Smooth muscle cell (in vitro differentiated cells): ENCODE measurements around the gene FOXA3. TPM values are rescaled to one million over a fixed set of nuclear protein-coding genes. Genes with fewer than 3 reads are reported as not detected.

Source experiments
- DNase-seq: peaks from one replicate; lab custom pipeline; 2025; ENCODE audit not compliant: unreplicated experiment; lab: John Stamatoyannopoulos, UW
- H2AFZ ChIP-seq: fragments of 200-600 bp; sonication (generic); 2 replicates; pipeline ENCODE4 v1.6.0; 2016; ENCODE audit warnings: antibody characterized with exemption, low read depth, mild to moderate bottlenecking
- H3F3A ChIP-seq: fragments of 200-600 bp; sonication (generic); 2 replicates; pipeline ENCODE4 v1.6.0; 2017; ENCODE audit warnings: antibody characterized with exemption, low read depth
- H3K27ac ChIP-seq: fragments of 200-600 bp; sonication (generic); 2 replicates; pipeline ENCODE4 v1.5.1; 2016; ENCODE audit warnings: low read depth, mild to moderate bottlenecking
- H3K27me3 ChIP-seq: fragments of 200-600 bp; sonication (generic); 2 replicates; pipeline ENCODE4 v1.6.1; 2016; ENCODE audit warnings: low read depth, mild to moderate bottlenecking
- H3K36me3 ChIP-seq: fragments of 200-600 bp; sonication (generic); 2 replicates; pipeline ENCODE4 v1.5.1; 2016; ENCODE audit warnings: low read depth
- H3K4me1 ChIP-seq: fragments of 200-600 bp; sonication (generic); 2 replicates; pipeline ENCODE4 v1.5.1; 2016; ENCODE audit warnings: low read depth
- H3K4me2 ChIP-seq: fragments of 200-600 bp; sonication (generic); 2 replicates; pipeline ENCODE4 v1.6.0; 2016; ENCODE audit warnings: mild to moderate bottlenecking
- H3K4me3 ChIP-seq: fragments of 200-600 bp; sonication (generic); 2 replicates; pipeline ENCODE4 v1.5.1; 2016; ENCODE audit warnings: mild to moderate bottlenecking
- H3K79me2 ChIP-seq: fragments of 200-600 bp; sonication (generic); 2 replicates; pipeline ENCODE4 v1.6.0; 2016; ENCODE audit warnings: low read depth, mild to moderate bottlenecking
- H3K9ac ChIP-seq: fragments of 200-600 bp; sonication (generic); 2 replicates; pipeline ENCODE4 v1.6.0; 2016; ENCODE audit warnings: low read depth
- H3K9me3 ChIP-seq: fragments of 200-600 bp; sonication (generic); replicated peaks from 2 replicates; pipeline ENCODE4 v1.5.1; 2016; ENCODE audit warnings: low read depth
- H4K20me1 ChIP-seq: fragments of 200-600 bp; sonication (generic); 2 replicates; pipeline ENCODE4 v1.6.0; 2016; ENCODE audit warnings: low read depth
- WGBS: methylation state at CpG from one replicate; pipeline ENCODE4 v1.1.7; 2016; ENCODE audit warnings: low lambda C conversion rate; 5-methylcytosine and 5-hydroxymethylcytosine counted together
- polyA plus RNA-seq: library from polyadenylated mRNA; unstranded; fragments of >200 nt; fragmentation: Nextera tagmentation; extraction: Ambion mirVana; gene quantifications from 2 replicates; pipeline ENCODE4 v1.2.1, GENCODE V29; 2016
- total RNA-seq: library from RNA; depleted of rRNA; stranded (reverse); fragments of >200 nt; gene quantifications from 2 replicates; pipeline ENCODE4 v1.2.3, GENCODE V29; 2014
- TF ChIP-seq, protein P1 (sequence below): fragments of 200-600 bp; sonication (generic); IDR thresholded peaks from 2 replicates; pipeline ENCODE4 v1.5.1; 2017; ENCODE audit warnings: borderline replicate concordance, mild to moderate bottlenecking, antibody characterized with exemption; ENCODE audit not compliant: insufficient read depth, poor library complexity, severe bottlenecking

The FOXA3 gene
- total and polyA plus RNA-seq, 2 experiments from 2014 or later = 0.50 to 0.76 TPM

GRCh38 chr19:45816236-45817009 is 47.7 kb upstream of the FOXA3 start:
- peak overlapping the region; percentile 4 for H3K27ac ChIP-seq

DNA sequence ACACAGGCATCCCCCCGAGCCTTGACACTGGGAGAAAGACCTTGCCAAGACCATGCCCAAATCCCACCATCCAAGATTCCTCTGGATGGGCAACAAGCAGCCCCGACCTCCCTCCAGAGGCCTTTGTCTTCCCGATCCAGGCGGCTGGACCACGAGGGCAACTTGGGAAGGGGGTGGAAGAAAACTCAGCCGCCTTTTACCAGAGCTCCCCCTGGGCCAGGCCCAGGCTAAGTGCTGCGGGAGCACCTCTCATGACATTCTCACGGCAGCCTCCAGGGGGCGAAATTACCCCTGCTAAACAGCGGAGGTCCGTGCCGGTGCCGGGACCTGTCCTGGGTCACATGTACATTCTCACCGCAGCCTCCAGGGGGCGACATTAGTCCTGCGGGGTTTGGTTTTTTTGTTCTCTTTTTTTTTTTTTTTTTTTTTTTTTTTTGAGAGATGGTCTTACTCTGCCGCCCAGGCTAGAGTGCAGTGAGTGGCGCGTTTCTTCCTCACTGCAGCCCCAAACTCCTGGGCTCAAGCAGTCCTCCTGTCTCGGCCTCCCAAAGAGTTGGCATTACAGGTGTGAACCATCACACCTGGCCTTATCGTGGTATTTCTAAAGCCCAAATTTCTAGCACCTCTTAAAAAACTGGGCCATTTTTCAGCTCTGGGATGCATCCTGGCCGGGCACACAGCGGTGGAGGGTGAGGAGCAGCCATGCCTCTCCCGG is 47.0 kb upstream of the FOXA3 start:
- no peak overlapping the region for H3K4me3 ChIP-seq
- TF ChIP-seq, protein P1, sequence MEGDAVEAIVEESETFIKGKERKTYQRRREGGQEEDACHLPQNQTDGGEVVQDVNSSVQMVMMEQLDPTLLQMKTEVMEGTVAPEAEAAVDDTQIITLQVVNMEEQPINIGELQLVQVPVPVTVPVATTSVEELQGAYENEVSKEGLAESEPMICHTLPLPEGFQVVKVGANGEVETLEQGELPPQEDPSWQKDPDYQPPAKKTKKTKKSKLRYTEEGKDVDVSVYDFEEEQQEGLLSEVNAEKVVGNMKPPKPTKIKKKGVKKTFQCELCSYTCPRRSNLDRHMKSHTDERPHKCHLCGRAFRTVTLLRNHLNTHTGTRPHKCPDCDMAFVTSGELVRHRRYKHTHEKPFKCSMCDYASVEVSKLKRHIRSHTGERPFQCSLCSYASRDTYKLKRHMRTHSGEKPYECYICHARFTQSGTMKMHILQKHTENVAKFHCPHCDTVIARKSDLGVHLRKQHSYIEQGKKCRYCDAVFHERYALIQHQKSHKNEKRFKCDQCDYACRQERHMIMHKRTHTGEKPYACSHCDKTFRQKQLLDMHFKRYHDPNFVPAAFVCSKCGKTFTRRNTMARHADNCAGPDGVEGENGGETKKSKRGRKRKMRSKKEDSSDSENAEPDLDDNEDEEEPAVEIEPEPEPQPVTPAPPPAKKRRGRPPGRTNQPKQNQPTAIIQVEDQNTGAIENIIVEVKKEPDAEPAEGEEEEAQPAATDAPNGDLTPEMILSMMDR = peak; percentile 90
- H3K4me2 ChIP-seq = peak overlapping the region; percentile 93
- peaks cover 13% of the 10 kb centered on the region for H3K4me1 ChIP-seq
- WGBS = 24% methylated on average over 24 of the region's 24 CpGs
- H3K9me3 ChIP-seq = no peaks in the 10 kb centered on the region
- no peaks in the 10 kb centered on the region for H3K27me3 ChIP-seq
- H2AFZ ChIP-seq = no peak overlapping the region
- no peak overlapping the region for H3K27ac ChIP-seq
- no peaks in the 10 kb centered on the region for H4K20me1 ChIP-seq
- H3K79me2 ChIP-seq = no peaks in the 10 kb centered on the region
- DNase-seq = peak; percentile 92
- no peaks in the 10 kb centered on the region for H3F3A ChIP-seq
- no peaks in the 10 kb centered on the region for H3K36me3 ChIP-seq
- no peak overlapping the region for H3K9ac ChIP-seq

More at GRCh38 chr19:45816236-45817009, 47.7 kb upstream of the FOXA3 start:
- peak overlapping the region; percentile 93 for H3K4me2 ChIP-seq
- H3K4me3 ChIP-seq = peak overlapping the region; percentile 69
- H2AFZ ChIP-seq = no peak overlapping the region
- TF ChIP-seq, protein P1 = no peak
- no peak for DNase-seq
- no peak overlapping the region for H3K9ac ChIP-seq
- no peaks in the 10 kb centered on the region for H3K27me3 ChIP-seq
- H3F3A ChIP-seq = no peaks in the 10 kb centered on the region
- no peaks in the 10 kb centered on the region for H4K20me1 ChIP-seq
- H3K9me3 ChIP-seq = no peaks in the 10 kb centered on the region
- H3K4me1 ChIP-seq = peaks cover 13% of the 10 kb centered on the region
- H3K36me3 ChIP-seq = no peaks in the 10 kb centered on the region
- H3K79me2 ChIP-seq = no peaks in the 10 kb centered on the region
- WGBS = 58% methylated on average over 17 of the region's 18 CpGs

GRCh38 chr19:45817725-45818301 is 46.3 kb upstream of the FOXA3 start:
- no peak overlapping the region for H3K9ac ChIP-seq
- H2AFZ ChIP-seq = no peak overlapping the region
- no peak overlapping the region for H3K4me2 ChIP-seq
- TF ChIP-seq, protein P1 = no peak
- no peaks in the 10 kb centered on the region for H3K9me3 ChIP-seq
- H3K36me3 ChIP-seq = no peaks in the 10 kb centered on the region
- no peaks in the 10 kb centered on the region for H3K27me3 ChIP-seq
- no peak overlapping the region for H3K4me3 ChIP-seq
- H4K20me1 ChIP-seq = no peaks in the 10 kb centered on the region
- H3K27ac ChIP-seq = no peak overlapping the region
- DNase-seq = no peak
- H3F3A ChIP-seq = no peaks in the 10 kb centered on the region
- H3K4me1 ChIP-seq = peaks cover 13% of the 10 kb centered on the region
- 79% methylated on average over 19 of the region's 19 CpGs for WGBS
- H3K79me2 ChIP-seq = no peaks in the 10 kb centered on the region
